Measurements from ENCODE around the gene NRTN.
"Not testable (repeated sequence)": the region's sequence is repeated elsewhere in the genome, so short reads cannot be mapped to it uniquely, and the experiment has no call there.

The NRTN gene

GRCh38 chr19:5873617-5874199 is 68.8 kb downstream of the NRTN start:
- FAIRE-seq = no peak

GRCh38 chr19:5874496-5874895 is 69.6 kb downstream of the NRTN start:
- FAIRE-seq = not testable (repeated sequence)

- no peak for FAIRE-seq
Measured at GRCh38 chr19:5877427-5877826, 72.6 kb downstream of the NRTN start.

GRCh38 chr19:5877882-5878281 is 73.0 kb downstream of the NRTN start:
- no peak for FAIRE-seq

All from A204.1 (cell line).